DND-41 (cell line): ENCODE data around the gene SPDL1.

Source experiments
- EZH2 ChIP-seq: IDR thresholded peaks from 3 replicates; pipeline ENCODE4 v1.6.1; 2012; ENCODE audit warnings: borderline replicate concordance, low read depth, mild to moderate bottlenecking, moderate library complexity, low read length, inconsistent platforms; ENCODE audit not compliant: severe bottlenecking
- TF ChIP-seq, protein P1 (sequence below): IDR thresholded peaks from 2 replicates; pipeline ENCODE4 v1.5.1; 2012; ENCODE audit warnings: borderline replicate concordance, low read length, moderate library complexity, mild to moderate bottlenecking; ENCODE audit not compliant: poor library complexity, severe bottlenecking; ENCODE audit errors: extremely low read depth

DNA sequence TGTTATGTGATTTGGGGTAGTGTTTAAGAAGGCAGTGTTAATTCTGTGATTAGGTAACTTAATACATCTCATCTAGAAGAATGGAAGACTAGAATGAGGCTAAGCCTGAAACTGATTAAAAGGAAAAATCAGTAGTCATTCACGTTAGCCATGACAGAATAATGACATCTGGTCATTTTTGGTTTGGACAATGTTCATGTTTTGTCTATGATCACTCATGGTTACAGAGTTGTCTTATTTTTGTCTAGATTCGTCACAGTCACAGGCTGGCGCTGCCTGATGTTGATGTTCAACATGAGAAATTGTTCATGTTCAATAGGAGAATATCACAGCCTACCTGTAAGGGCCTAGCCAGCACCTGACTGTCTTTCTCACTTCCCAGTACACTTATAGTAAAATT lies 44.0 kb downstream of the SPDL1 start:
- TF ChIP-seq, protein P1, sequence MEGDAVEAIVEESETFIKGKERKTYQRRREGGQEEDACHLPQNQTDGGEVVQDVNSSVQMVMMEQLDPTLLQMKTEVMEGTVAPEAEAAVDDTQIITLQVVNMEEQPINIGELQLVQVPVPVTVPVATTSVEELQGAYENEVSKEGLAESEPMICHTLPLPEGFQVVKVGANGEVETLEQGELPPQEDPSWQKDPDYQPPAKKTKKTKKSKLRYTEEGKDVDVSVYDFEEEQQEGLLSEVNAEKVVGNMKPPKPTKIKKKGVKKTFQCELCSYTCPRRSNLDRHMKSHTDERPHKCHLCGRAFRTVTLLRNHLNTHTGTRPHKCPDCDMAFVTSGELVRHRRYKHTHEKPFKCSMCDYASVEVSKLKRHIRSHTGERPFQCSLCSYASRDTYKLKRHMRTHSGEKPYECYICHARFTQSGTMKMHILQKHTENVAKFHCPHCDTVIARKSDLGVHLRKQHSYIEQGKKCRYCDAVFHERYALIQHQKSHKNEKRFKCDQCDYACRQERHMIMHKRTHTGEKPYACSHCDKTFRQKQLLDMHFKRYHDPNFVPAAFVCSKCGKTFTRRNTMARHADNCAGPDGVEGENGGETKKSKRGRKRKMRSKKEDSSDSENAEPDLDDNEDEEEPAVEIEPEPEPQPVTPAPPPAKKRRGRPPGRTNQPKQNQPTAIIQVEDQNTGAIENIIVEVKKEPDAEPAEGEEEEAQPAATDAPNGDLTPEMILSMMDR: no peak
- TF ChIP-seq EZH2: no peak
